DOHH2 (cell line): Measurements from ENCODE around the gene RNF17.

Experiments
- H3F3A ChIP-seq: fragments of 200-600 bp; sonication (generic), shearing (Covaris generic); 2 replicates; pipeline ENCODE4 v1.6.0; 2016; ENCODE audit warnings: antibody characterized with exemption, mild to moderate bottlenecking; ENCODE audit not compliant: control insufficient read depth, insufficient read depth
- H3K27ac ChIP-seq: fragments of 200-600 bp; sonication (generic); 2 replicates; pipeline ENCODE4 v1.5.1; 2014; ENCODE audit warnings: low read depth, mild to moderate bottlenecking, low read length, moderate library complexity
- H3K27me3 ChIP-seq: fragments of 200-600 bp; sonication (generic); 2 replicates; pipeline ENCODE4 v1.6.1; 2014; ENCODE audit warnings: mild to moderate bottlenecking, low read length, mixed read lengths; ENCODE audit not compliant: control insufficient read depth
- H3K36me3 ChIP-seq: fragments of 200-600 bp; sonication (generic); 2 replicates; pipeline ENCODE4 v1.6.1; 2014; ENCODE audit warnings: mild to moderate bottlenecking, low read length, moderate library complexity, mixed read lengths; ENCODE audit not compliant: control insufficient read depth
- H3K4me1 ChIP-seq: fragments of 200-600 bp; sonication (generic); 2 replicates; pipeline ENCODE4 v1.6.1; 2014; ENCODE audit warnings: mild to moderate bottlenecking, low read length, mixed read lengths; ENCODE audit not compliant: control insufficient read depth
- H3K4me2 ChIP-seq: fragments of 200-600 bp; sonication (generic); 2 replicates; pipeline ENCODE4 v1.6.0; 2014; ENCODE audit warnings: mild to moderate bottlenecking, low read length, moderate library complexity
- H3K4me3 ChIP-seq: fragments of 200-600 bp; sonication (generic); 2 replicates; pipeline ENCODE4 v1.5.1; 2014; ENCODE audit warnings: mild to moderate bottlenecking, low read length, mixed read lengths
- H3K79me2 ChIP-seq: fragments of 200-600 bp; sonication (generic); 2 replicates; pipeline ENCODE4 v1.6.1; 2014; ENCODE audit warnings: mild to moderate bottlenecking, low read length, mixed read lengths; ENCODE audit not compliant: control insufficient read depth
- H3K9me2 ChIP-seq: fragments of 200-600 bp; sonication (generic); replicated peaks from 2 replicates; pipeline ENCODE4 v1.6.1; 2014; ENCODE audit warnings: mild to moderate bottlenecking, low read length, mixed read lengths; ENCODE audit not compliant: control insufficient read depth
- H3K9me3 ChIP-seq: fragments of 200-600 bp; sonication (generic); 2 replicates; pipeline ENCODE4 v1.6.1; 2014; ENCODE audit warnings: antibody characterized with exemption, low read length, mixed read lengths; ENCODE audit not compliant: control insufficient read depth, insufficient read depth
- H4K20me1 ChIP-seq: fragments of 200-600 bp; sonication (generic); 2 replicates; pipeline ENCODE4 v1.6.0; 2014; ENCODE audit warnings: low read depth, mild to moderate bottlenecking, antibody characterized with exemption, low read length, moderate library complexity; ENCODE audit not compliant: control insufficient read depth, insufficient read depth
- EZH2phosphoT487 ChIP-seq: fragments of 200-600 bp; sonication (generic); IDR thresholded peaks from 2 replicates; pipeline ENCODE4 v1.6.1; 2017; ENCODE audit warnings: borderline replicate concordance, mild to moderate bottlenecking, antibody characterized with exemption, low read length, moderate library complexity, mixed read lengths
- TF ChIP-seq, protein P1 (sequence below): fragments of 200-600 bp; sonication (generic); IDR thresholded peaks from one replicate; pipeline ENCODE4 v1.5.1; 2014; ENCODE audit warnings: antibody characterized with exemption, mild to moderate bottlenecking, low read depth, low read length; ENCODE audit not compliant: poor library complexity, severe bottlenecking

The RNF17 gene

DNA sequence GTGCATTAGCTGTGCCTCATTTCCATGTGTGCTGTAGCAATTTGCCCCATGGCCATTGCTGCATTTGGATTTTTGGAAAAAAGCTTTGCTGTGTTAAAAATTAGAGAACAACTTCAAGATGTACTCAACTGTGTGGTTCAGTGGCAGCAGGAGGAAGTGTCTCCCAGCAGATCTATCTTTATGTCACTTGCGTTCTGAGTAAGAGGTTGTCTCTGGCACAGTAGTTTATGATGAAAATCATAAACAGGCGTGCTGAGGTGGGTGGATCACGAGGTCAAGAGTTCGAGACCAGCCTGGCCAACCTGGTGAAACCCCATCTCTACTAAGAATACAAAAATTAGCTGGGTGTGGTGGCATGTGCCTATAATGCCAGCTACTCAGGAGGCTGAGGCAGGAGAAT lies 29.0 kb upstream of the RNF17 start:
- Histone ChIP-seq H3F3A (no peaks in the 10 kb centered on the region), H3K79me2 (no peaks in the 10 kb centered on the region), H3K36me3 (no peaks in the 10 kb centered on the region), H3K9me3 (no peaks in the 10 kb centered on the region; the same call in 1 of the 2 replicates), H3K27ac (no peak overlapping the region), H4K20me1 (no peaks in the 10 kb centered on the region), H3K4me2 (no peak overlapping the region), H3K27me3 (no peaks in the 10 kb centered on the region), H3K4me1 (peaks cover 8% of the 10 kb centered on the region), H3K9me2 (no peaks in the 10 kb centered on the region), H3K4me3 (no peak overlapping the region)
- no peak for TF ChIP-seq EZH2phosphoT487
- TF ChIP-seq, protein P1, sequence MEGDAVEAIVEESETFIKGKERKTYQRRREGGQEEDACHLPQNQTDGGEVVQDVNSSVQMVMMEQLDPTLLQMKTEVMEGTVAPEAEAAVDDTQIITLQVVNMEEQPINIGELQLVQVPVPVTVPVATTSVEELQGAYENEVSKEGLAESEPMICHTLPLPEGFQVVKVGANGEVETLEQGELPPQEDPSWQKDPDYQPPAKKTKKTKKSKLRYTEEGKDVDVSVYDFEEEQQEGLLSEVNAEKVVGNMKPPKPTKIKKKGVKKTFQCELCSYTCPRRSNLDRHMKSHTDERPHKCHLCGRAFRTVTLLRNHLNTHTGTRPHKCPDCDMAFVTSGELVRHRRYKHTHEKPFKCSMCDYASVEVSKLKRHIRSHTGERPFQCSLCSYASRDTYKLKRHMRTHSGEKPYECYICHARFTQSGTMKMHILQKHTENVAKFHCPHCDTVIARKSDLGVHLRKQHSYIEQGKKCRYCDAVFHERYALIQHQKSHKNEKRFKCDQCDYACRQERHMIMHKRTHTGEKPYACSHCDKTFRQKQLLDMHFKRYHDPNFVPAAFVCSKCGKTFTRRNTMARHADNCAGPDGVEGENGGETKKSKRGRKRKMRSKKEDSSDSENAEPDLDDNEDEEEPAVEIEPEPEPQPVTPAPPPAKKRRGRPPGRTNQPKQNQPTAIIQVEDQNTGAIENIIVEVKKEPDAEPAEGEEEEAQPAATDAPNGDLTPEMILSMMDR: no peak

DNA sequence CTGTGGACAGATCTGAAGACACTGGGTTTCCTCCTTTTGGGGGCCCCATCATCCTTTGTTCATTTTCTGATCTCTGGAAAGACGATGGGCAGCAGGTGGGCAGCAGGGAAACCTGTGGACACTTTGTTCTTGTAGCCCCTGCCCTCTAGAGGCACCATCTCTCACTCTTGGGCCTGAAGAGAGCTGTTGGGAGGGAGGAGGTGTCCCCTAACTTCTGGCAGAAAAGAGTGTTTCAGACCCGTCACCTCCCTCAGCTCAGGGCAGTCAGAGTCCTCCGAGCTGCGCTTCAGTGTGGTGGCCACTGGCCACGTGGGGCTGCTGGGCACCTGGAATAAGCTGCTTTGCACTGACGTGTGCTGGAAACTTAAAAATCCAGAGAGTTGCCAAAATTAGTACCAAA lies 26.9 kb upstream of the RNF17 start:
- Histone ChIP-seq H3K36me3 (no peaks in the 10 kb centered on the region), H3K79me2 (no peaks in the 10 kb centered on the region), H3K4me3 (no peak overlapping the region), H3K27ac (no peak overlapping the region), H3K9me2 (no peaks in the 10 kb centered on the region), H3F3A (no peaks in the 10 kb centered on the region), H3K9me3 (no peaks in the 10 kb centered on the region), H3K27me3 (no peaks in the 10 kb centered on the region), H3K4me2 (no peak overlapping the region), H4K20me1 (no peaks in the 10 kb centered on the region), H3K4me1 (no peaks in the 10 kb centered on the region)
- TF ChIP-seq, protein P1: no peak
- TF ChIP-seq EZH2phosphoT487: no peak

DNA sequence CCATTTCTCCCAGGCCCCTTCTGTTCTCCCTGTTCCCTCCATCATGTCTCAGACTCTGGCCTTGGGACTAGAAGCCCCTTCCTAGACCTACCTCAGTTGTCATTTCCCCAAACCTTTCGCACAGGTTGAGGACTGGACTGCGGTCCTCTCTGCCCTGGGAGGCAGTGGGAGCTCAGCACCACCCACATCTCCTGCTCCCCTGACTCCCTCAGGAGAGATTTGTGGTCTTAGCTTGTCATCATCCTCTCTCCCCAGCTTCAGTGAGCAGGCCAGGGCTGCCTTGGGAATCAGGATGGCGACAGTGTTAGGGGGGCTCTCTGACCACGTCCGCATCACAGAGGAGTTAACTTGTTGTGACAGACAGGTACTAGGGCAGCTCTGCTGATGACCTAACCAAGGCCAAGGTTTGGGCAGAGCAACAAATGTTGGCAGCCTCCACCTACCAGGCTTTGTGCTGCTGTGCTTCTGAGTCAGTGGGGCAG lies 25.6 kb upstream of the RNF17 start:
- H3K9me2 ChIP-seq: no peaks in the 10 kb centered on the region
- H3K4me2 ChIP-seq: no peak overlapping the region
- no peak overlapping the region for H3K4me3 ChIP-seq
- H3K36me3 ChIP-seq: no peaks in the 10 kb centered on the region
- no peak overlapping the region for H3K27ac ChIP-seq
- H3K27me3 ChIP-seq: no peaks in the 10 kb centered on the region
- no peaks in the 10 kb centered on the region for H3K79me2 ChIP-seq
- H3K4me1 ChIP-seq: no peaks in the 10 kb centered on the region
- TF ChIP-seq EZH2phosphoT487: no peak
- TF ChIP-seq, protein P1: no peak
- no peaks in the 10 kb centered on the region for H4K20me1 ChIP-seq
- H3K9me3 ChIP-seq: no peaks in the 10 kb centered on the region
- no peaks in the 10 kb centered on the region for H3F3A ChIP-seq
